Measurements from ENCODE around the gene PML. TPM values are rescaled to one million over a fixed set of nuclear protein-coding genes. Genes with fewer than 3 reads are reported as not detected.

Gene PML
- total RNA-seq, 2 donors from 2014 or later: 26.5 to 28.9 TPM

GRCh38 chr15:73979636-73980035 lies 14.9 kb upstream of the PML start:
- H3K27me3 ChIP-seq (ENCODE audit: control insufficient read depth, insufficient read depth, low read length, poor library complexity, severe bottlenecking): peaks cover 10% of the 10 kb centered on the region
- H3K4me1 Mint-ChIP-seq: no peaks in the 10 kb centered on the region
- TF ChIP-seq CTCF (conservative IDR thresholded peaks at IDR 0.05): no peak
- DNase-seq: peak; percentile 37
- H3K27ac Mint-ChIP-seq: no peak overlapping the region
- no peaks in the 10 kb centered on the region for H3K9me3 ChIP-seq (ENCODE audit: control insufficient read depth, low read length)
- no peaks in the 10 kb centered on the region for H3K9me3 Mint-ChIP-seq
- H3K27ac ChIP-seq (ENCODE audit: low read depth, low read length): no peak overlapping the region
- no peak overlapping the region for H3K4me3 Mint-ChIP-seq
- H3K4me3 ChIP-seq (ENCODE audit: low read length): no peak overlapping the region
- no peaks in the 10 kb centered on the region for H3K36me3 ChIP-seq (ENCODE audit: control insufficient read depth, insufficient read depth, low read length)
- WGBS, 2 experiments (ENCODE audit: insufficient coverage in 1 of 2, insufficient read length in 1 of 2): 84% methylated on average over 1 of the region's 1 CpG; no CpG with 5 or more reads in 1 of the 2 experiments
- peaks cover 9% of the 10 kb centered on the region for H3K27me3 Mint-ChIP-seq (ENCODE audit: insufficient read depth)
- H3K9ac ChIP-seq (ENCODE audit: extremely low read depth, low read length, poor library complexity, severe bottlenecking): no peak overlapping the region
- no peaks in the 10 kb centered on the region for H3K4me1 ChIP-seq (ENCODE audit: control insufficient read depth, insufficient read depth, low read length)
- H3K36me3 Mint-ChIP-seq (ENCODE audit: low read depth): no peaks in the 10 kb centered on the region

GRCh38 chr15:73981761-73982221 lies 12.7 kb upstream of the PML start:
- Mint-ChIP-seq H3K27me3 (ENCODE audit: insufficient read depth) (peaks cover 3% of the 10 kb centered on the region), H3K9me3 (no peaks in the 10 kb centered on the region), H3K36me3 (ENCODE audit: low read depth) (no peaks in the 10 kb centered on the region), H3K4me1 (no peaks in the 10 kb centered on the region), H3K4me3 (no peak overlapping the region), H3K27ac (no peak overlapping the region)
- 81 to 85% methylated on average over 5 of the region's 5 CpGs for WGBS, 2 experiments (ENCODE audit: insufficient coverage in 1 of 2, insufficient read length in 1 of 2)
- Histone ChIP-seq H3K27me3 (ENCODE audit: control insufficient read depth, insufficient read depth, low read length, poor library complexity, severe bottlenecking) (peaks cover 10% of the 10 kb centered on the region), H3K4me3 (ENCODE audit: low read length) (no peak overlapping the region), H3K36me3 (ENCODE audit: control insufficient read depth, insufficient read depth, low read length) (no peaks in the 10 kb centered on the region), H3K9me3 (ENCODE audit: control insufficient read depth, low read length) (no peaks in the 10 kb centered on the region), H3K9ac (ENCODE audit: extremely low read depth, low read length, poor library complexity, severe bottlenecking) (no peak overlapping the region), H3K27ac (ENCODE audit: low read depth, low read length) (no peak overlapping the region), H3K4me1 (ENCODE audit: control insufficient read depth, insufficient read depth, low read length) (no peaks in the 10 kb centered on the region)
- no peak for TF ChIP-seq CTCF (conservative IDR thresholded peaks at IDR 0.05)
- no peak for DNase-seq

GRCh38 chr15:73982222-73982962 lies 12.1 kb upstream of the PML start:
- H3K9me3 ChIP-seq (ENCODE audit: control insufficient read depth, low read length): no peaks in the 10 kb centered on the region
- H3K27me3 ChIP-seq (ENCODE audit: control insufficient read depth, insufficient read depth, low read length, poor library complexity, severe bottlenecking): peaks cover 10% of the 10 kb centered on the region
- no peaks in the 10 kb centered on the region for H3K4me1 ChIP-seq (ENCODE audit: control insufficient read depth, insufficient read depth, low read length)
- 89 to 92% methylated on average over 3 to 8 of the region's 8 CpGs for WGBS, 2 experiments (ENCODE audit: insufficient coverage in 1 of 2, insufficient read length in 1 of 2)
- H3K27ac ChIP-seq (ENCODE audit: low read depth, low read length): no peak overlapping the region
- Mint-ChIP-seq H3K27me3 (ENCODE audit: insufficient read depth) (peaks cover 3% of the 10 kb centered on the region), H3K4me1 (no peaks in the 10 kb centered on the region), H3K36me3 (ENCODE audit: low read depth) (no peaks in the 10 kb centered on the region), H3K27ac (no peak overlapping the region), H3K4me3 (no peak overlapping the region), H3K9me3 (no peaks in the 10 kb centered on the region)
- TF ChIP-seq CTCF (conservative IDR thresholded peaks at IDR 0.05): no peak
- no peak overlapping the region for H3K4me3 ChIP-seq (ENCODE audit: low read length)
- DNase-seq: no peak
- no peaks in the 10 kb centered on the region for H3K36me3 ChIP-seq (ENCODE audit: control insufficient read depth, insufficient read depth, low read length)
- H3K9ac ChIP-seq (ENCODE audit: extremely low read depth, low read length, poor library complexity, severe bottlenecking): no peak overlapping the region
